GM12878 (cell line): ENCODE measurements around the gene SIDT2. TPM values are rescaled to one million over a fixed set of nuclear protein-coding genes. Genes with fewer than 3 reads are reported as not detected.

Experiments
- ASH2L ChIP-seq: fragments of 300-600, 200-600 bp; sonication (generic); IDR thresholded peaks from 2 replicates; pipeline ENCODE4 v1.6.1; 2017; ENCODE audit warnings: low read depth, mild to moderate bottlenecking, borderline replicate concordance
- BHLHE40 ChIP-seq, 2 experiments: fragments of 450-650 bp in 1 of 2; IDR thresholded peaks; 2 replicates each; pipeline ENCODE4 v1.6.1; 2011 to 2017; ENCODE audit warnings: low read depth in 2 of 2, borderline replicate concordance in 1 of 2, improper control_type of control experiment in 1 of 2, low read length in 1 of 2, mild to moderate bottlenecking in 1 of 2
- BRCA1 ChIP-seq: IDR thresholded peaks from 2 replicates; pipeline ENCODE4 v1.6.1; 2011; ENCODE audit warnings: low read depth, low read length, improper control_type of control experiment
- CEBPB ChIP-seq, 2 experiments: fragments of 150-350 bp in 1 of 2; IDR thresholded peaks; 2 replicates each; pipeline ENCODE4 v1.6.1; 2012 to 2014; ENCODE audit warnings: low read depth in 2 of 2, low read length in 2 of 2, borderline replicate concordance in 1 of 2, inconsistent platforms in 1 of 2
- CHD2 ChIP-seq: IDR thresholded peaks from 2 replicates; pipeline ENCODE4 v1.6.1; 2011; ENCODE audit warnings: low read depth, low read length, improper control_type of control experiment, borderline replicate concordance
- E2F8 ChIP-seq: fragments of 450-650 bp; IDR thresholded peaks from 2 replicates; pipeline ENCODE4 v1.6.1; 2018; ENCODE audit warnings: mild to moderate bottlenecking, low read depth, moderate library complexity; ENCODE audit not compliant: partially characterized antibody
- FOXK2 ChIP-seq: fragments of 450-650 bp; IDR thresholded peaks from 2 replicates; pipeline ENCODE4 v1.6.1; 2017; ENCODE audit warnings: mild to moderate bottlenecking, moderate library complexity
- HDAC2 ChIP-seq: fragments of 200-600 bp; sonication (generic); IDR thresholded peaks from 2 replicates; pipeline ENCODE4 v1.6.1; 2017
- MEF2A ChIP-seq: IDR thresholded peaks from 2 replicates; pipeline ENCODE4 v1.6.1; 2011; ENCODE audit warnings: low read depth, mild to moderate bottlenecking, low read length, moderate library complexity; ENCODE audit not compliant: insufficient read depth
- NFXL1 ChIP-seq: fragments of 450-650 bp; IDR thresholded peaks from 2 replicates; pipeline ENCODE4 v1.6.1; 2017; ENCODE audit warnings: antibody characterized with exemption, mild to moderate bottlenecking, borderline replicate concordance
- POLR2A ChIP-seq: IDR thresholded peaks from 2 replicates; pipeline ENCODE4 v1.6.1; 2011; ENCODE audit warnings: low read depth, mild to moderate bottlenecking, low read length
- POLR2AphosphoS5 ChIP-seq: IDR thresholded peaks from 2 replicates; pipeline ENCODE4 v1.6.1; 2011; ENCODE audit warnings: mild to moderate bottlenecking, low read length, inconsistent platforms
- POU2F2 ChIP-seq: IDR thresholded peaks from 3 replicates; pipeline ENCODE4 v1.6.1; 2011; ENCODE audit warnings: low read depth, mild to moderate bottlenecking, low read length, borderline replicate concordance
- RAD21 ChIP-seq: IDR thresholded peaks from 2 replicates; pipeline ENCODE4 v1.6.1; 2011; ENCODE audit warnings: mild to moderate bottlenecking, low read depth, low read length, moderate library complexity; ENCODE audit not compliant: insufficient read depth
- RB1 ChIP-seq: fragments of 450-650 bp; formaldehyde crosslinking; IDR thresholded peaks from 2 replicates; pipeline ENCODE4 v1.6.1; 2017; ENCODE audit warnings: mild to moderate bottlenecking, borderline replicate concordance
- SMARCA5 ChIP-seq: fragments of 450-650 bp; IDR thresholded peaks from 2 replicates; pipeline ENCODE4 v1.6.1; 2017; ENCODE audit warnings: mild to moderate bottlenecking
- YBX1 ChIP-seq: fragments of 450-650 bp; IDR thresholded peaks from 2 replicates; pipeline ENCODE4 v1.6.1; 2016; ENCODE audit warnings: antibody characterized with exemption
- YY1 ChIP-seq: IDR thresholded peaks from 2 replicates; pipeline ENCODE4 v1.6.1; 2011; ENCODE audit warnings: low read depth, mild to moderate bottlenecking, low read length
- polyA plus RNA-seq, 11 experiments: library from polyadenylated mRNA; depleted of rRNA in 4 of 11; unstranded in 6 of 11; stranded (reverse) in 5 of 11; fragments of >200 nt; fragmentation: Nextera tagmentation in 4 of 11; fragmentation: Illumina TruSeq in 1 of 11; extraction: Ambion mirVana in 4 of 11; extraction: Trizol in 1 of 11; gene quantifications; 1 replicate in 1 of 11; 2 replicates in 10 of 11; pipeline versions ENCODE4 v1.2.1 to v1.2.3, GENCODE V29; 2011 to 2016; ENCODE audit warnings: inconsistent platforms in 2 of 11, missing spikeins in 2 of 11, low read depth in 1 of 11
- total RNA-seq, 4 experiments: library from RNA; depleted of rRNA in 3 of 4; stranded (reverse); fragments of >200 nt in 3 of 4; fragmentation: Illumina TruSeq in 1 of 4; extraction: Trizol in 1 of 4; gene quantifications; 2 replicates each; pipeline versions ENCODE4 v1.2.1 to v1.2.3, GENCODE V29; 2013 to 2021
- TF ChIP-seq, protein P1 (sequence below): fragments of 450-650 bp; IDR thresholded peaks from 2 replicates; pipeline ENCODE4 v1.6.1; 2016; ENCODE audit warnings: mild to moderate bottlenecking
- TF ChIP-seq, protein P2 (sequence below): fragments of 450-650 bp; IDR thresholded peaks from 2 replicates; pipeline ENCODE4 v1.6.1; 2014; ENCODE audit warnings: mild to moderate bottlenecking
- TF ChIP-seq, protein P3 (sequence below): fragments of 450-650 bp; formaldehyde crosslinking; IDR thresholded peaks from 2 replicates; pipeline ENCODE4 v1.4.0; 2022; ENCODE audit warnings: mild to moderate bottlenecking, moderate library complexity
- TF ChIP-seq, protein P4 (sequence below): IDR thresholded peaks from 2 replicates; pipeline ENCODE4 v1.6.1; 2011; ENCODE audit warnings: low read depth, low read length, improper control_type of control experiment, borderline replicate concordance

SIDT2 gene
- total and polyA plus RNA-seq, 10 of the 15 experiments (the other 5 are each of a cell fraction or from before 2014, with no cell fraction given), result 4.9 to 23.9 (median 10.3) TPM

- TF ChIP-seq POLR2AphosphoS5, result no peak
- no peak for TF ChIP-seq POLR2A
- no peak for TF ChIP-seq FOXK2
- no peak for TF ChIP-seq HDAC2
- TF ChIP-seq, protein P1, sequence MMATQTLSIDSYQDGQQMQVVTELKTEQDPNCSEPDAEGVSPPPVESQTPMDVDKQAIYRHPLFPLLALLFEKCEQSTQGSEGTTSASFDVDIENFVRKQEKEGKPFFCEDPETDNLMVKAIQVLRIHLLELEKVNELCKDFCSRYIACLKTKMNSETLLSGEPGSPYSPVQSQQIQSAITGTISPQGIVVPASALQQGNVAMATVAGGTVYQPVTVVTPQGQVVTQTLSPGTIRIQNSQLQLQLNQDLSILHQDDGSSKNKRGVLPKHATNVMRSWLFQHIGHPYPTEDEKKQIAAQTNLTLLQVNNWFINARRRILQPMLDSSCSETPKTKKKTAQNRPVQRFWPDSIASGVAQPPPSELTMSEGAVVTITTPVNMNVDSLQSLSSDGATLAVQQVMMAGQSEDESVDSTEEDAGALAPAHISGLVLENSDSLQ, result no peak
- no peak for TF ChIP-seq NFXL1
- no peak for TF ChIP-seq ASH2L
- TF ChIP-seq, protein P2, sequence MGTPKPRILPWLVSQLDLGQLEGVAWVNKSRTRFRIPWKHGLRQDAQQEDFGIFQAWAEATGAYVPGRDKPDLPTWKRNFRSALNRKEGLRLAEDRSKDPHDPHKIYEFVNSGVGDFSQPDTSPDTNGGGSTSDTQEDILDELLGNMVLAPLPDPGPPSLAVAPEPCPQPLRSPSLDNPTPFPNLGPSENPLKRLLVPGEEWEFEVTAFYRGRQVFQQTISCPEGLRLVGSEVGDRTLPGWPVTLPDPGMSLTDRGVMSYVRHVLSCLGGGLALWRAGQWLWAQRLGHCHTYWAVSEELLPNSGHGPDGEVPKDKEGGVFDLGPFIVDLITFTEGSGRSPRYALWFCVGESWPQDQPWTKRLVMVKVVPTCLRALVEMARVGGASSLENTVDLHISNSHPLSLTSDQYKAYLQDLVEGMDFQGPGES, result no peak
- TF ChIP-seq MEF2A, result no peak
- TF ChIP-seq CHD2, result 0 out of 2 replicates have a peak, but pooled peaks have one; percentile 31
- TF ChIP-seq RB1, result no peak
- peak; percentile 66 for TF ChIP-seq YY1
- TF ChIP-seq, protein P3, sequence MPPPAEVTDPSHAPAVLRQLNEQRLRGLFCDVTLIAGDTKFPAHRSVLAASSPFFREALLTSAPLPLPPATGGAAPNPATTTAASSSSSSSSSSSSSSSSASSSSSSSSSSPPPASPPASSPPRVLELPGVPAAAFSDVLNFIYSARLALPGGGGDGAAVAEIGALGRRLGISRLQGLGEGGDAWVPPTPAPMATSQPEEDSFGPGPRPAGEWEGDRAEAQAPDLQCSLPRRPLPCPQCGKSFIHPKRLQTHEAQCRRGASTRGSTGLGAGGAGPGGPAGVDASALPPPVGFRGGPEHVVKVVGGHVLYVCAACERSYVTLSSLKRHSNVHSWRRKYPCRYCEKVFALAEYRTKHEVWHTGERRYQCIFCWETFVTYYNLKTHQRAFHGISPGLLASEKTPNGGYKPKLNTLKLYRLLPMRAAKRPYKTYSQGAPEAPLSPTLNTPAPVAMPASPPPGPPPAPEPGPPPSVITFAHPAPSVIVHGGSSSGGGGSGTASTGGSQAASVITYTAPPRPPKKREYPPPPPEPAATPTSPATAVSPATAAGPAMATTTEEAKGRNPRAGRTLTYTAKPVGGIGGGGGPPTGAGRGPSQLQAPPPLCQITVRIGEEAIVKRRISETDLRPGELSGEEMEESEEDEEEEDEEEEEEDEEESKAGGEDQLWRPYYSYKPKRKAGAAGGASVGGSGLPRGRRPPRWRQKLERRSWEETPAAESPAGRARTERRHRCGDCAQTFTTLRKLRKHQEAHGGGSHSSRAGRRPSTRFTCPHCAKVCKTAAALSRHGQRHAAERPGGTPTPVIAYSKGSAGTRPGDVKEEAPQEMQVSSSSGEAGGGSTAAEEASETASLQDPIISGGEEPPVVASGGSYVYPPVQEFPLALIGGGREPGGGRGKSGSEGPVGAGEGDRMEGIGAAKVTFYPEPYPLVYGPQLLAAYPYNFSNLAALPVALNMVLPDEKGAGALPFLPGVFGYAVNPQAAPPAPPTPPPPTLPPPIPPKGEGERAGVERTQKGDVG (CRISPR knock-in tag), result no peak
- no peak for TF ChIP-seq BRCA1
- no peak for TF ChIP-seq CEBPB (IDR thresholded peaks at IDR 0.05; ENCODE audit: borderline replicate concordance in 1 of 2, low read depth in 2 of 2, low read length in 2 of 2)
- TF ChIP-seq E2F8, result no peak
- TF ChIP-seq BHLHE40 (IDR thresholded peaks at IDR 0.05; ENCODE audit: borderline replicate concordance in 1 of 2, low read depth in 2 of 2, low read length in 1 of 2), result peak; percentile 95 to 96
- no peak for TF ChIP-seq YBX1
- no peak for TF ChIP-seq RAD21
- no peak; the same call in 2 of the 3 replicates for TF ChIP-seq POU2F2
- peak; percentile 95 for TF ChIP-seq SMARCA5
- TF ChIP-seq, protein P4, sequence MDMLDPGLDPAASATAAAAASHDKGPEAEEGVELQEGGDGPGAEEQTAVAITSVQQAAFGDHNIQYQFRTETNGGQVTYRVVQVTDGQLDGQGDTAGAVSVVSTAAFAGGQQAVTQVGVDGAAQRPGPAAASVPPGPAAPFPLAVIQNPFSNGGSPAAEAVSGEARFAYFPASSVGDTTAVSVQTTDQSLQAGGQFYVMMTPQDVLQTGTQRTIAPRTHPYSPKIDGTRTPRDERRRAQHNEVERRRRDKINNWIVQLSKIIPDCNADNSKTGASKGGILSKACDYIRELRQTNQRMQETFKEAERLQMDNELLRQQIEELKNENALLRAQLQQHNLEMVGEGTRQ, result peak; percentile 26; the same call in 1 of the 2 replicates
These were observed 10.8 kb downstream of the SIDT2 start (continued) for GRCh38 chr11:117189191-117189940.
